Heart left ventricle (tissue), 13 donors: ENCODE data around the gene WSB1.

Source experiments
- POLR2A ChIP-seq, 2 donors: fragments of 450-650 bp; IDR thresholded peaks; one replicate each; pipeline ENCODE4 v1.6.1; 2017; ENCODE audit warnings: antibody characterized with exemption in 2 of 2, mild to moderate bottlenecking in 2 of 2, moderate library complexity in 2 of 2
- TF ChIP-seq, protein P1 (sequence below), 12 donors: fragments of 200-600 bp; sonication (generic) in 4 of 12; IDR thresholded peaks; one replicate each; pipeline versions ENCODE4 v1.5.0 to v1.8.0; 2018 to 2022; ENCODE audit warnings: antibody characterized with exemption in 12 of 12, mild to moderate bottlenecking in 5 of 12
- donor health status: ischemic (EF 13 %, LVEDD 7.1; RV severe dilation, severe dysfunction).
- donor health status: DM: no; HTN: yes; CAD: no.
- donor health status: DM: no; HTN: no; CAD: no.
- donor health status: ischemic (EF 25% LVEDD 6.9; RV normal size, moderate dysfunction).
- donor health status: ischemic (EF 25% LVEDD 5.7; RV mildly dilated, moderate dysfunction).
- donor health status: ischemic (EF 35%, LVEDD 5.7; RV mildly dilated, moderate dysfunction).
- donor health status: nonischemic (EF 11% LVEDD 7.7; RV severe dilation, severe dysfunction).
- donor health status: DM: yes; HTN: yes; CAD: no.
- donor health status: PGD.
- donor health status: ischemic (EF 29% LVEDD 5.4; RV normal size, mild dysfunction).
- donor health status: nonischemic (EF 23%, LVEDD 6.1; RV moderate dilation, normal function).

DNA sequence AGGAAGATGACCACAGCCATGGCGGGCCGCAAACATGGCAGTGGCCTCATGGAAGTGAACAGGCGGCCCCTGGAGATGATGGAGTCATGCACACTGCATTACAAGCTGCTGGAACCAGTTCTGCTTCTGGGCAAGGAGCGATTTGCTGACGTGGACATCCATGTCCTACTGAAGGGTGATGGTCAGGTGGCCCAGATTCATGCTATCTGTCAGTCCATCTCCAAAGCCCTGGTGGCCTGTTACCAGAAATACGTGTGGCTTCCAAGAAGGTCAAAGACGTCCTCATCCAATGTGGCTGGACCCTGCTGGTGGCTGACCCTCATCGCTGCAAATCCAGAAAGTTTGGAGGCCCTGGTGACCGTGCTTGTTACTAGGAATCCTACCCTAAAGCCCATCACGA, 13.4 kb upstream of the WSB1 start:
- TF ChIP-seq, protein P1, sequence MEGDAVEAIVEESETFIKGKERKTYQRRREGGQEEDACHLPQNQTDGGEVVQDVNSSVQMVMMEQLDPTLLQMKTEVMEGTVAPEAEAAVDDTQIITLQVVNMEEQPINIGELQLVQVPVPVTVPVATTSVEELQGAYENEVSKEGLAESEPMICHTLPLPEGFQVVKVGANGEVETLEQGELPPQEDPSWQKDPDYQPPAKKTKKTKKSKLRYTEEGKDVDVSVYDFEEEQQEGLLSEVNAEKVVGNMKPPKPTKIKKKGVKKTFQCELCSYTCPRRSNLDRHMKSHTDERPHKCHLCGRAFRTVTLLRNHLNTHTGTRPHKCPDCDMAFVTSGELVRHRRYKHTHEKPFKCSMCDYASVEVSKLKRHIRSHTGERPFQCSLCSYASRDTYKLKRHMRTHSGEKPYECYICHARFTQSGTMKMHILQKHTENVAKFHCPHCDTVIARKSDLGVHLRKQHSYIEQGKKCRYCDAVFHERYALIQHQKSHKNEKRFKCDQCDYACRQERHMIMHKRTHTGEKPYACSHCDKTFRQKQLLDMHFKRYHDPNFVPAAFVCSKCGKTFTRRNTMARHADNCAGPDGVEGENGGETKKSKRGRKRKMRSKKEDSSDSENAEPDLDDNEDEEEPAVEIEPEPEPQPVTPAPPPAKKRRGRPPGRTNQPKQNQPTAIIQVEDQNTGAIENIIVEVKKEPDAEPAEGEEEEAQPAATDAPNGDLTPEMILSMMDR (IDR thresholded peaks at IDR 0.05): no peak
- TF ChIP-seq POLR2A (IDR thresholded peaks at IDR 0.05): no peak
